Tibial artery (tissue), 4 donors: ENCODE measurements around the gene SLC25A13.

Experiments
- DNase-seq, 2 donors: peaks; one replicate each; pipeline ENCODE4 v3.0.0-alpha.2; 2019
- H3K27ac ChIP-seq, 2 donors: fragments of 200-600 bp; sonication (generic) in 1 of 2; 1 replicate in 1 of 2; 2 replicates in 1 of 2; pipeline ENCODE4 v1.5.1; 2018 to 2019; ENCODE audit warnings: mild to moderate bottlenecking in 1 of 2
- H3K27me3 ChIP-seq, 2 donors: fragments of 200-600 bp; sonication (generic) in 1 of 2; one replicate each; pipeline versions ENCODE4 v1.5.1 to v1.6.0; 2016 to 2019
- H3K36me3 ChIP-seq, 3 donors: fragments of 200-600 bp; sonication (generic) in 2 of 3; one replicate each; pipeline ENCODE4 v1.5.1; 2016 to 2019; ENCODE audit warnings: mild to moderate bottlenecking in 2 of 3
- H3K4me1 ChIP-seq, 4 donors: fragments of 200-600 bp; sonication (generic) in 2 of 4; 1 replicate in 3 of 4; 2 replicates in 1 of 4; pipeline ENCODE4 v1.5.1; 2016 to 2019
- H3K4me3 ChIP-seq, 2 donors: fragments of 200-600 bp; sonication (generic) in 1 of 2; 1 replicate in 1 of 2; 2 replicates in 1 of 2; pipeline ENCODE4 v1.5.1; 2018 to 2019; ENCODE audit warnings: mild to moderate bottlenecking in 2 of 2
- H3K9me3 ChIP-seq, 3 donors: fragments of 200-600 bp; sonication (generic) in 1 of 3; one replicate each; pipeline ENCODE4 v1.5.1; 2016 to 2019
- CTCF ChIP-seq, 2 experiments: fragments of 200-600 bp in 1 of 2; fragments of 450-650 bp in 1 of 2; IDR thresholded peaks; one replicate each; pipeline ENCODE4 v1.5.1; 2017 to 2019; ENCODE audit warnings: antibody characterized with exemption in 2 of 2, mild to moderate bottlenecking in 1 of 2, moderate library complexity in 1 of 2
- intact Hi-C: fragments of 100-400 bp; cut with DNase I; formaldehyde crosslinking; loops from one replicate; pipeline ENCODE4 v1.15.0; 2023; ENCODE audit warnings: low total_unique reads

SLC25A13 gene

GRCh38 chr7:96144260-96144526 is 177.7 kb downstream of the SLC25A13 start:
- DNase-seq = no peak
- Histone ChIP-seq H3K36me3 (peaks cover 13 to 28% (median 23%) of the 10 kb centered on the region in 3 donors), H3K27ac (no peak overlapping the region), H3K4me1 (no peaks in the 10 kb centered on the region), H3K27me3 (no peaks in the 10 kb centered on the region), H3K9me3 (no peaks in the 10 kb centered on the region), H3K4me3 (no peak overlapping the region)
- intact Hi-C loops = no loop called here
- TF ChIP-seq CTCF (IDR thresholded peaks at IDR 0.05) = no peak

GRCh38 chr7:96143495-96144259 is 178.2 kb downstream of the SLC25A13 start:
- H3K9me3 ChIP-seq = no peaks in the 10 kb centered on the region
- intact Hi-C loops = no loop called here

GRCh38 chr7:96136600-96137239 is 185.2 kb downstream of the SLC25A13 start:
- no peak overlapping the region for H3K4me3 ChIP-seq
- intact Hi-C loops = no loop called here

More at GRCh38 chr7:96143495-96144259, 178.2 kb downstream of the SLC25A13 start:
- no peaks in the 10 kb centered on the region for H3K4me1 ChIP-seq
- no peak overlapping the region for H3K27ac ChIP-seq
- no peak overlapping the region for H3K4me3 ChIP-seq
- peaks cover 13 to 28% (median 22%) of the 10 kb centered on the region in 3 donors for H3K36me3 ChIP-seq
- DNase-seq = no peak
- no peak for TF ChIP-seq CTCF (IDR thresholded peaks at IDR 0.05)
- no peaks in the 10 kb centered on the region for H3K27me3 ChIP-seq

GRCh38 chr7:96135241-96135640 is 186.7 kb downstream of the SLC25A13 start:
- H3K9me3 ChIP-seq = no peaks in the 10 kb centered on the region
- no peak overlapping the region for H3K4me3 ChIP-seq
- TF ChIP-seq CTCF (IDR thresholded peaks at IDR 0.05) = no peak
- intact Hi-C loops = no loop called here
- H3K27ac ChIP-seq = no peak overlapping the region
- H3K4me1 ChIP-seq = no peaks in the 10 kb centered on the region
- H3K27me3 ChIP-seq = no peaks in the 10 kb centered on the region
- no peak for DNase-seq
- H3K36me3 ChIP-seq = peaks cover 5 to 22% (median 16%) of the 10 kb centered on the region in 3 donors

More at GRCh38 chr7:96136600-96137239, 185.2 kb downstream of the SLC25A13 start:
- Histone ChIP-seq H3K9me3 (no peaks in the 10 kb centered on the region), H3K4me1 (no peaks in the 10 kb centered on the region), H3K27me3 (no peaks in the 10 kb centered on the region), H3K36me3 (peaks cover 6 to 20% (median 9%) of the 10 kb centered on the region in 3 donors), H3K27ac (no peak overlapping the region)
- no peak for DNase-seq
- no peak for TF ChIP-seq CTCF (IDR thresholded peaks at IDR 0.05)

GRCh38 chr7:96131525-96131924 is 190.4 kb downstream of the SLC25A13 start:
- no peaks in the 10 kb centered on the region for H3K9me3 ChIP-seq
- H3K4me1 ChIP-seq = no peaks in the 10 kb centered on the region
- no peaks in the 10 kb centered on the region for H3K27me3 ChIP-seq
- no peak for DNase-seq
- no peak overlapping the region for H3K4me3 ChIP-seq
- no peak for TF ChIP-seq CTCF (IDR thresholded peaks at IDR 0.05)
- intact Hi-C loops = no loop called here
- peaks cover 5 to 27% (median 23%) of the 10 kb centered on the region in 3 donors for H3K36me3 ChIP-seq
- H3K27ac ChIP-seq = no peak overlapping the region
